SK-N-MC (cell line): ENCODE data around the gene YPEL2.

Source experiments
- DNase-seq: peaks from one replicate; pipeline ENCODE4 v3.0.0-alpha.2; 2011; ENCODE audit warnings: low read depth, low spot score
- H3K27ac ChIP-seq: fragments of 200-600 bp; sonication (generic); 2 replicates; pipeline ENCODE4 v1.5.1; 2016; ENCODE audit warnings: mixed run types
- H3K36me3 ChIP-seq: fragments of 200-600 bp; sonication (generic); 2 replicates; pipeline ENCODE4 v1.6.1; 2017; ENCODE audit warnings: antibody characterized with exemption, low read length, mixed read lengths; ENCODE audit not compliant: insufficient read depth
- H3K4me3 ChIP-seq: fragments of 200-600 bp; sonication (generic); 2 replicates; pipeline ENCODE4 v1.5.1; 2016
- H3K9ac ChIP-seq: fragments of 200-600 bp; sonication (generic); 2 replicates; pipeline ENCODE4 v1.8.0; 2017; ENCODE audit warnings: mixed run types, mixed read lengths; ENCODE audit not compliant: insufficient read length
- H3K9me3 ChIP-seq: fragments of 200-600 bp; sonication (generic); 2 replicates; pipeline ENCODE4 v1.6.1; 2017; ENCODE audit warnings: low read depth, mild to moderate bottlenecking, antibody characterized with exemption, low read length, moderate library complexity, mixed read lengths
- EZH2 ChIP-seq: fragments of 200-600 bp; sonication (generic); IDR thresholded peaks from one replicate; pipeline ENCODE4 v1.6.1; 2017; ENCODE audit warnings: antibody characterized with exemption
- FOXP2 ChIP-seq: optimal IDR thresholded peaks from 2 replicates; pipeline ENCODE3; 2011; ENCODE audit warnings: mild to moderate bottlenecking, moderate library complexity; ENCODE audit not compliant: insufficient read depth; ENCODE audit errors: extremely low read length, control extremely low read depth
- POLR2AphosphoS5 ChIP-seq: IDR thresholded peaks from 2 replicates; pipeline ENCODE4 v1.6.1; 2012; ENCODE audit warnings: mild to moderate bottlenecking, low read depth, low read length, borderline replicate concordance

YPEL2 gene

GRCh38 chr17:59368218-59368857, 36.9 kb downstream of the YPEL2 start:
- Histone ChIP-seq H3K4me3 (no peak overlapping the region), H3K36me3 (no peaks in the 10 kb centered on the region), H3K27ac (no peak overlapping the region), H3K9ac (no peak overlapping the region), H3K9me3 (no peaks in the 10 kb centered on the region)
- TF ChIP-seq FOXP2: no peak
- DNase-seq: no peak

GRCh38 chr17:59369031-59369975, 37.8 kb downstream of the YPEL2 start:
- Histone ChIP-seq H3K9me3 (no peaks in the 10 kb centered on the region), H3K9ac (no peak overlapping the region), H3K4me3 (no peak overlapping the region), H3K27ac (no peak overlapping the region), H3K36me3 (no peaks in the 10 kb centered on the region)
- DNase-seq: no peak
- TF ChIP-seq POLR2AphosphoS5: no peak
- TF ChIP-seq EZH2: no peak
- TF ChIP-seq FOXP2: no peak

- no peak for DNase-seq
- Histone ChIP-seq H3K27ac (no peak overlapping the region), H3K36me3 (no peaks in the 10 kb centered on the region), H3K9me3 (no peaks in the 10 kb centered on the region), H3K9ac (no peak overlapping the region), H3K4me3 (no peak overlapping the region)
- TF ChIP-seq FOXP2: no peak
- TF ChIP-seq EZH2: no peak
- TF ChIP-seq POLR2AphosphoS5: no peak
Measured at GRCh38 chr17:59370593-59371299, 39.3 kb downstream of the YPEL2 start.

GRCh38 chr17:59371416-59372100, 40.1 kb downstream of the YPEL2 start:
- no peaks in the 10 kb centered on the region for H3K9me3 ChIP-seq
- no peaks in the 10 kb centered on the region for H3K36me3 ChIP-seq
- no peak for TF ChIP-seq POLR2AphosphoS5
- no peak for TF ChIP-seq FOXP2
- TF ChIP-seq EZH2: no peak
- H3K4me3 ChIP-seq: no peak overlapping the region
- H3K9ac ChIP-seq: no peak overlapping the region
- no peak overlapping the region for H3K27ac ChIP-seq
- no peak for DNase-seq

GRCh38 chr17:59372138-59372751, 40.8 kb downstream of the YPEL2 start:
- Histone ChIP-seq H3K9ac (no peak overlapping the region), H3K4me3 (no peak overlapping the region), H3K27ac (no peak overlapping the region), H3K9me3 (no peaks in the 10 kb centered on the region), H3K36me3 (no peaks in the 10 kb centered on the region)
- TF ChIP-seq EZH2: no peak
- no peak for TF ChIP-seq POLR2AphosphoS5
- no peak for TF ChIP-seq FOXP2
- DNase-seq: no peak

- Histone ChIP-seq H3K27ac (peak overlapping the region; percentile 58), H3K9ac (no peak overlapping the region), H3K36me3 (no peaks in the 10 kb centered on the region)
Measured at GRCh38 chr17:59373882-59374495, 42.5 kb downstream of the YPEL2 start.

GRCh38 chr17:59374612-59375011, 43.2 kb downstream of the YPEL2 start:
- TF ChIP-seq POLR2AphosphoS5 (no peak), EZH2 (no peak), FOXP2 (no peak)
- Histone ChIP-seq H3K4me3 (no peak overlapping the region), H3K27ac (no peak overlapping the region), H3K36me3 (no peaks in the 10 kb centered on the region), H3K9me3 (no peaks in the 10 kb centered on the region), H3K9ac (no peak overlapping the region)
- DNase-seq: no peak

More at GRCh38 chr17:59373882-59374495, 42.5 kb downstream of the YPEL2 start:
- no peak for DNase-seq
- Histone ChIP-seq H3K4me3 (no peak overlapping the region), H3K9me3 (no peaks in the 10 kb centered on the region)
- TF ChIP-seq FOXP2: no peak
- no peak for TF ChIP-seq EZH2
- no peak for TF ChIP-seq POLR2AphosphoS5
